Measurements from ENCODE around the gene SHOC2. TPM values are rescaled to one million over a fixed set of nuclear protein-coding genes. Genes with fewer than 3 reads are reported as not detected.

Gene SHOC2
- total and polyA plus RNA-seq, 2 of the 8 experiments (the other 6 are each of a cell fraction or from before 2014, with no cell fraction given) = 7.6 to 28.2 TPM

DNA sequence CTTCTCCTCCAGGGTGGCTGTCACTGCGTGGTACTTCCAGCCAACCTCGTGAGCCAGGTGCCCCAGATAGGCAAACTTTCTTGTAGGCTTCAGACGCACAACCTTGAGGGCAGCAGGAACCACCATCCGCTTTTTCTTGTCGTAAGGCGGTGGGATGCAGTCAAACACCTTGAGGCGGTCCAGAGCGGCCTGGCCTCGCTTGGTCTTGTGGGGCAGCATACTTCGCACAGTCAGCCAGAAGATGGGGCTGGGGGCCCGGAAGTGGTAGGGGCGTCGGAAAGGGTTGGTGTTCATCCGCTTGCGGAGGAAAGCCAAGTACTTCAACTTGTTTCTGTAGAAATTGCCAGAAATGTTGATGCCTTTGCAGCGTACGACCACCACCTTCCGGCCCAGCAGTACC lies 17.4 kb downstream of the SHOC2 start (continued):
- TF ChIP-seq, protein P1, sequence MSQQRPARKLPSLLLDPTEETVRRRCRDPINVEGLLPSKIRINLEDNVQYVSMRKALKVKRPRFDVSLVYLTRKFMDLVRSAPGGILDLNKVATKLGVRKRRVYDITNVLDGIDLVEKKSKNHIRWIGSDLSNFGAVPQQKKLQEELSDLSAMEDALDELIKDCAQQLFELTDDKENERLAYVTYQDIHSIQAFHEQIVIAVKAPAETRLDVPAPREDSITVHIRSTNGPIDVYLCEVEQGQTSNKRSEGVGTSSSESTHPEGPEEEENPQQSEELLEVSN (IDR thresholded peaks at IDR 0.05) = no peak
- no peak for TF ChIP-seq RBBP5 (IDR thresholded peaks at IDR 0.05; ENCODE audit: borderline replicate concordance, low read depth, low read length)

Data from H1 (cell line).